22Rv1 (cell line): ENCODE results near the gene RCBTB2.

ENCODE experiments used
- H3K27ac ChIP-seq: fragments of 450-650 bp; 2 replicates; pipeline ENCODE4 v1.5.1; 2017
- ZFX ChIP-seq: fragments of 450-650 bp; IDR thresholded peaks from 2 replicates; pipeline ENCODE4 v1.6.1; 2017; ENCODE audit warnings: antibody characterized with exemption, borderline replicate concordance
- TF ChIP-seq, protein P1 (sequence below): fragments of 450-650 bp; IDR thresholded peaks from 2 replicates; pipeline ENCODE4 v1.5.1; 2017; ENCODE audit warnings: mild to moderate bottlenecking

The RCBTB2 gene

DNA sequence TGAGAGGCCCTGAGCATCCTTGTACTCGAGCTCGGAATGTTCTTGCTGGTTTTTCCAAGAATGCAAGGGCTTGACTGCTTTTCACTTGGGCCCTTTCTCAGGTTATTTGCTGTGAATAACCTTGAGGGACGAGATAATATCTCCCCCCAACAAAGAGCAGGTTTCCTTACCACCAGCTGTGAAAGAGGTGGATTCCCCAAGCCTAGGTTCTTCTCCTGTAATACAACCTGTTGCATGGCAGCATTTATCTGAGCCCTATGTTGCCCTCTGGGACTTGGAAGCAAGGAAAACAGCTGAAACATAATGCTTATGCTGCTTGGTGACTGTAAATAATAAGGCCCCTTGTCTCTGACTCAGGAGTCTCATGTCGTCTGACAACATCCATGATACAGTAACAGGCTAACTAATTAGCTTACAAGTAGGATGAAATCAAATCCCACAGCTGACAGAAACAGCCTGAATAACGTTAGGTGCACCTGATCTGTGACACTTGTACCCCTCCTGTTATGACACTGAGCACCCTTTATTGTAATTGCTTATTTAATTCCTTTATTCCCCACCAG lies 43.6 kb upstream of the RCBTB2 start:
- TF ChIP-seq, protein P1, sequence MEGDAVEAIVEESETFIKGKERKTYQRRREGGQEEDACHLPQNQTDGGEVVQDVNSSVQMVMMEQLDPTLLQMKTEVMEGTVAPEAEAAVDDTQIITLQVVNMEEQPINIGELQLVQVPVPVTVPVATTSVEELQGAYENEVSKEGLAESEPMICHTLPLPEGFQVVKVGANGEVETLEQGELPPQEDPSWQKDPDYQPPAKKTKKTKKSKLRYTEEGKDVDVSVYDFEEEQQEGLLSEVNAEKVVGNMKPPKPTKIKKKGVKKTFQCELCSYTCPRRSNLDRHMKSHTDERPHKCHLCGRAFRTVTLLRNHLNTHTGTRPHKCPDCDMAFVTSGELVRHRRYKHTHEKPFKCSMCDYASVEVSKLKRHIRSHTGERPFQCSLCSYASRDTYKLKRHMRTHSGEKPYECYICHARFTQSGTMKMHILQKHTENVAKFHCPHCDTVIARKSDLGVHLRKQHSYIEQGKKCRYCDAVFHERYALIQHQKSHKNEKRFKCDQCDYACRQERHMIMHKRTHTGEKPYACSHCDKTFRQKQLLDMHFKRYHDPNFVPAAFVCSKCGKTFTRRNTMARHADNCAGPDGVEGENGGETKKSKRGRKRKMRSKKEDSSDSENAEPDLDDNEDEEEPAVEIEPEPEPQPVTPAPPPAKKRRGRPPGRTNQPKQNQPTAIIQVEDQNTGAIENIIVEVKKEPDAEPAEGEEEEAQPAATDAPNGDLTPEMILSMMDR: no peak
- no peak for TF ChIP-seq ZFX
- H3K27ac ChIP-seq: no peak overlapping the region

DNA sequence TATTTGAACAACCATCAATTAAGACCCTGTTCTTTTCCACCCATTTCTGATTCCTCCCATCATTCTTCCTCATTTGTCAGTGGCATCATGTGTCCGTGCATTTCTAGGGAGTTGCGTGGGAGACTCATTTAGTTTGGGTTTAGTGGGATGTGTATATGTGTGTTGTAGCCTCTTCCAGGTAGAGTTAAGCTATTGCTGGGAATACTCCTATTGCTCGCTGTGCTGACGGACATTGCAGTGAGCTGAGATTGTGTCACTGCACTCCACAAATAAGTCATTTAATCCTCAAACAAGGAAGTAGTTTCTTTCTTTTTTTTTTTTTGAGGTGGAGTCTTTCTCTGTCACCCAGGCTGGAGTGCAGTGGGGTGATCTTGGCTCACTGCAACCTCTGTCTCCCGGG lies 42.2 kb upstream of the RCBTB2 start:
- no peak overlapping the region for H3K27ac ChIP-seq
- TF ChIP-seq, protein P1: no peak

DNA sequence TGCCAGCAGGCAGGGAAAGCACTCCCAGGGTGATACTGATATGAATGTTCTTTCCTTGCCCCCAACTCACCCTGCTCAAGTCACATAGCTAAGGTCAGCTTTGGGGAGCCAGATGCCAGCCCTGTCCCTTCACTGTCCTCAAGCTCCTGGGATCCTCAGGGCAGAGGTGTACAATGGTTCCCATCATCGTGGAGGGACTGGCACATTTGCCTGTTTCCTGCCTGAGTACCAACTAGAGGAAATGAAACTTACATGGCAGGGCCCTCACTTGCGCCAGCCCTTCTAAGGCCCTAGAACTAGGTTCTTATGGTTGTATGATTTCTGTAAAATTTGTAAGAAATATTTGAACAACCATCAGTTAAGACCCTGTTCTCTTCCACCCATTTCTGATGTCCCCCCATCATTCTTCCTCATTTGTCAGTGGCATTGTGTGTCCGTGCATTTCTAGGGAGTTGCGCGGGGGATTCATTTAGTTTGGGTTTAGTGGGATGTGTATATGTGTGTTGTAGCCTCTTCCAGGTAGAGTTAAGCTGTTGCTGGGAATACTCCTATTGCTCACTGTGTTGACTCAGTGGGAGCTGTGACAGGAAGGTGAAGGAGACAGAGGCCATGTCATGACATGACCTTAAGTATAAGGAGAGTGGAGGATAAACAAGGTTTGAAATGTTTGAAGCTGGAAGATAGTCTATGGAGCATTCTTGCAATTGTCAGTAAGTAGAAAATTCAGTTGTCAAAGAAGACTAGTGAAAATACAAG lies 41.3 kb upstream of the RCBTB2 start:
- TF ChIP-seq, protein P1: no peak
- no peak for TF ChIP-seq ZFX
- no peak overlapping the region for H3K27ac ChIP-seq

DNA sequence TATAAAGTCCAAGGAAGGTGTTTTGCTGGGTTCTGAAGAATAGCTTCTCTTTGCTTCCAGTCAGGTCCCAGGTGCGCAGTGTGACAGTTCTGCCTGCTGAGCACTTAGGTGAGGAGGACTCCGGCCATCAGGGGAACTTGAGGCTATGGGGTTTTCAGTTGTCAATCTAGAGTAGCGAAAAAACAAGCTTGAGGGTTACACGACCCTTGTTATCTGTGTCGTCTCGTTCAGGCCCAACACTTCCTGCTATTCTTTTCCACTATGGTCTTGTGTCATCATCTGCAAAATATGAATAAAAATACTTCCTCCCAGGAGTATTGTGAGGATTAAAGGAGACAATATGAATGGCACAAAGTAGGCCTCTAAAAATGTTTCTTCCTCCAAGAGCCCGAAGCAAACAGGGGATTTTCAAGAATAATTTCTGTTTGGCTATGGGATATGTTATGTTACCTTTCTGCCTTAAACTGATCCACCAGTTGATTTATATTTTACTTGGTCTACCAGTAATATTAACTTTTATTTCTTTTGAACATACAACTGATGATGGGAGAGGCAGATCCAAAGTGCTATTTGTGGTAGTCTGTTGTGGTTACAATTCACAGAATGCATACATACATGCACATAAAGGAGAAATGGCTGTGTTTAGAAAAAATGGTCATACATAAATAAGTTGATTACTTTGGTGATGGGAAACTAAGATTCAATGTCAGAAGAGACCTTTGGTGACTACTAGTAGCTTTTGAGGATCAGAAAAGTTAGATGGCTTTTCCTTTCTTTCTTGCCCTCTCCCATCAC lies 40.5 kb upstream of the RCBTB2 start:
- TF ChIP-seq, protein P1: no peak
- no peak overlapping the region for H3K27ac ChIP-seq

DNA sequence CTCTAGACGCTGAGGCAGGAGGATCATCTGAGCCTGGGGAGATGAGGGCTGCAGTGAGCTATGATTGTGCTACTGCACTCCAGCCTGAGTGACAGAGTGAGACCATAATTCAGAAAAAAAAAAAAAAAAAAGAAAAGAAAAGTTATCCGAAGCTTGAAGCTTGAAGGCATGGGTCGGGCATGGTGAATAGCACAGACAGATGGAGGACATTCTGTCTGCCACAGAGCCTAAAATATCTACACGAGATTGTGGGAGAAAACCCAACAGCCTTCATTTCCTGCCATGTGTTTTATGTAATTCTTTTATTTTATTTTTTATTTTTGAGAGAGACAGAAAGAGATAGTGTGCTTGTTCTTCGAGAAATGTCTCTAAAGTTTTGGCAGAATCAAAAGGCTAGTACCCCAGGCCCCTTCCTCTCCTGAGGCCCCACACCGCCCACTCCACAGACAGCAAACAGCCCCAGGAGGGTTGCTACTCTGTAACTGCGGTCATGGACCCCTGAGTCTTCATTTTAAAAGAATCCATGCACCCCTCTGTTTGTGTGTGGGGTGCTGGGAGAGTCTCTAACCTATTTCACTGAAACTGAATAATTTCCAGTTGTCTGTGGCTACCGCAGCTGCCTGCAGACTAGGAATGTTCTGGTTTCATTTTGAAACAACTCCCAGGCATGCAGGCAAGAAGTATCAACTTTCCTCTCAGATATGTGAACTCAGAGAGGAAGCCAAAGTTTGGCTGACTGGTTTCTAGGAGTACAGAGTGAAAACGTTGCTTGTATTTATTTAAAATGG lies 38.4 kb upstream of the RCBTB2 start:
- no peak overlapping the region for H3K27ac ChIP-seq
- TF ChIP-seq, protein P1: no peak
- TF ChIP-seq ZFX: no peak

DNA sequence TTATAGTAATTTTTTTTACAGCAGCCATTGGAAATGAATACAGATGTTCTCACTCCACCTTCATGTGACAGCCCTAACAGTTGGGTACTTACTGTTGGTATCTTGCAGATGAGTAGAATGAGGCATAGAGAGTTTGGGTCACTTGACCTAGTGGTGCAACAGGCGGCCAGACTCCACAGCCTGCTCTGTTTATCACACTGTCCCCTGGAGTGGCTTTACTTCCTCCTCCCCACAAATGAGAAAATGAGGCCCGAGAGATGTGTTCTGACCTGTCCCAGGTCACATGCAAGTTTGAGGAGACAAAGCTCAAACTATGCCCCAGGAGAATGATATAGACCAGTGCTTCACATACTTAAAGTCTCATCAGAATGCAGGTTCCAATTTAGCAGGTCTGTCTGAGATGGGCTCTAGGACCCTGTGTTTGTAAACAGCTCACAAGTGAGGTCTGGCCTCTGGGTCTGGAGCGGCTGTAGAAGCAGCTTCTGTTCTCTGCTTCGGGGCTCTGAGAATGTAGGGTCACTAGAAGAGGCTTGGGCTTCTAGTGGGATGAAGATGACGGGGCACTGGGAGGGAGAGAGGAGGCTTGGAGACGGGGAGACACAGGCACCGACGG lies 37.4 kb upstream of the RCBTB2 start:
- TF ChIP-seq ZFX: no peak
- TF ChIP-seq, protein P1: no peak
- H3K27ac ChIP-seq: no peak overlapping the region
